HUES48 (cell line): ENCODE data around the gene PIWIL1.

Experiments
- H3K27ac ChIP-seq: one replicate; pipeline ENCODE4 v1.7.0; 2013; ENCODE audit warnings: low read depth, low read length, inconsistent platforms
- H3K27me3 ChIP-seq: 2 replicates; pipeline ENCODE4 v1.6.1; 2013; ENCODE audit warnings: mild to moderate bottlenecking, low read length; ENCODE audit not compliant: control insufficient read depth, insufficient read depth
- H3K36me3 ChIP-seq: 2 replicates; pipeline ENCODE4 v1.6.1; 2013; ENCODE audit warnings: low read length; ENCODE audit not compliant: control insufficient read depth, insufficient read depth
- H3K4me1 ChIP-seq: 2 replicates; pipeline ENCODE4 v1.6.1; 2013; ENCODE audit warnings: mild to moderate bottlenecking, low read length; ENCODE audit not compliant: control insufficient read depth, insufficient read depth
- H3K4me3 ChIP-seq: 2 replicates; pipeline ENCODE4 v1.5.1; 2013; ENCODE audit warnings: mild to moderate bottlenecking, low read depth, low read length
- H3K9ac ChIP-seq: 2 replicates; pipeline ENCODE4 v1.6.1; 2013; ENCODE audit warnings: mild to moderate bottlenecking, low read depth, low read length, moderate library complexity
- H3K9me3 ChIP-seq: 2 replicates; pipeline ENCODE4 v1.6.1; 2013; ENCODE audit warnings: low read length; ENCODE audit not compliant: control insufficient read depth, insufficient read depth

PIWIL1 gene

DNA sequence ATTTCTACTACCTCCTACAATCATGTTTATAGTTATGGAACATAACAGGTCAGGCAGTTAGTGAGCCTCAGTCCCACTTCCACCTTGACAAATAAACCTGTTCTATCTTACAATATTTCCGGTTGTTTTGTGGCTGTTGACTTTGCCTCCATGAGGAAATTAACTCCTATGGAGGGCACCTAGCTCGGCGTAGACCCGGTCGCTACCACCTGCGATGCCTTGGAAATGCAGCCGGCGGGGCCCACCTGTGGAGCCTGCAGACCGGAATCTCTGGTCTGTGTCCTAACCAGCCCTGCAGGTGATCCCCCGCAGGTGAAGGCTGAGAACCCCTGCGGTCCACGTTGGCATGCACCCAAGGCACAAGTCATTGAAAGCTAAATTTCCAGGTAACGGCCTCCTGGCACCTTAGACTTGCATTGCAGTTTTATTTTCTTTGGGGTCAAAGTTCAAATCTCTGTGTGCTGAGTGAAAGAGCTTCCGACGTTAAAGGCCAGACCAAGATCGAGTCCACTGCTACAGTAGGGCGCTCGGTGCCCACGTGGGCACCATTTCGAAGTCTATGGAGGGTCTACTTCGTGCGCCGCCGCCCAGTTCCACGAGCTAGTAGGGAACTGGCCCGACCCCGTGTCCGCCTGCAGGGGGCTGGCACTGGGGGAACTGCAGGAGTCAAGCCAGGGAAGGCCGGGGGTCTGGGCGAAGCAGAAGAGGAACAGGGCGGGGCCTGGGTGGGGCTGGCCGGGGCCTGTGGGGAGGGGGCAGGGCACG, 782 bp upstream of the PIWIL1 start:
- H3K4me1 ChIP-seq: peaks cover 9% of the 10 kb centered on the region; the same call in 1 of the 2 replicates
- H3K4me3 ChIP-seq: no peak overlapping the region
- H3K27ac ChIP-seq: no peak overlapping the region
- no peak overlapping the region for H3K9ac ChIP-seq
- H3K9me3 ChIP-seq: no peaks in the 10 kb centered on the region
- H3K36me3 ChIP-seq: no peaks in the 10 kb centered on the region
- H3K27me3 ChIP-seq: peaks cover 47% of the 10 kb centered on the region

DNA sequence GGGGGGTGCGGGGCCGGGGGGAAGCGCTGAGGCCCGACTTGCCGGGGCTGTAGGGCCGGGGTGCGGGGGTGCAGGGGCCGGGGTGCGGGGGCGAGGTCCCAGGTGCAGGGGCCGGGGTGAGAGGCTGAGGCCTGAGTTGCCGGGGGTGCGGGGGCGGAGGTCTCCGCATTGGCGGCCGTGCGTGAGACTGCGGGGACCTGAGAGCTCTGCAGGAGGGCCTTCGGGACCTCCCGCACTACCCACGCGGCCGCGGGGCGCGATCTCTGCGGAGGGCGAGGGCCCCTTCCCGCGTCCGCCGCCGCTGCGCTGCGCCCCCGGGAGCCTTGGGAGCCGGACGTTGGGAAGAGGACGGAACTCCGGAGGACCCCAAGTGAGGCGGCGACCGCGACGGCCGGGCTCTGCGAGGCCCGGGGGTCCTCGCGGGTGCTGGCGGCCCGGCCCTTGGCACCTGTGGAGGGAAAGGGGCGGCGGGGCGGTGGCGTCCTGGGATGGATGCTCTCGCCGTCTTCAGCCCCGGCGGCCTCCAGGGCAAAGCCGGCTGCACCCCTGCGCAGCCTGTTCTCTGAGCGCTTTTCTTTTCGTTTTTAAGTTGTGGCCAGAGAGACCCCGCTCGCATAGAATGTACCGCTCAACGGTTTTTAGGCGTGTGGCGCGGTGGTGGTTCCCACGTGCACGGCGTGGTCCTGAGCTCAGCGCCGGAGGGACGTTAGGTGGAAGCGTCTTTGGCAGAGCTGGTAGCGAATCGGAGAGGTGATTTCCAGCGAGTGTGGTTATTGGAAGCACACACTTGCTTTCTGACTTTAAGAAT, 1.3 kb downstream of the PIWIL1 start:
- H3K4me3 ChIP-seq: peak overlapping the region; percentile 33; the same call in 1 of the 2 replicates
- H3K9ac ChIP-seq: no peak overlapping the region
- H3K4me1 ChIP-seq: peaks cover 9% of the 10 kb centered on the region; the same call in 1 of the 2 replicates
- no peaks in the 10 kb centered on the region for H3K36me3 ChIP-seq
- H3K9me3 ChIP-seq: no peaks in the 10 kb centered on the region
- peaks cover 40% of the 10 kb centered on the region for H3K27me3 ChIP-seq
- H3K27ac ChIP-seq: no peak overlapping the region

DNA sequence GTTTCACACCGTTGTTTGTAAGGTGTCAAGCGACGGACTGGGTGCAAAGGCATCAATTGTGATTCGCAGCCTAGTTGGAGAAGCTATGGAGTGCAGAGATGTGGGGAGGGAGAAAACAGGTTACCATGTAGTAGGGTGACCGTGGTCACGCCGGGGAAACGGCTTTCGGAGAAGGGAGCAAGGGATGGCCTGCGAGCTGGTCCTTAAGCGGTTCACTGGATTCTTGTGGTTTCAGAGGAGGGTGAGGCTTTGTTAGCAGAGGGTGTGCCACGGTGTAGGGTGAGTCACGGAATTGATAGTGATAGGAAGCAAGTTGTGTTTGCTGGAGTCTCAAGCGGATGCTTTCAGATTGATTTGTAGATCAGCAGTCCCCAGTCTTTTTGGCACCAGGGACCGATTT, 2.3 kb downstream of the PIWIL1 start:
- Histone ChIP-seq H3K9me3 (no peaks in the 10 kb centered on the region), H3K4me3 (no peak overlapping the region), H3K36me3 (no peaks in the 10 kb centered on the region), H3K4me1 (peaks cover 9% of the 10 kb centered on the region; the same call in 1 of the 2 replicates), H3K27ac (no peak overlapping the region), H3K9ac (no peak overlapping the region), H3K27me3 (peaks cover 32% of the 10 kb centered on the region)

DNA sequence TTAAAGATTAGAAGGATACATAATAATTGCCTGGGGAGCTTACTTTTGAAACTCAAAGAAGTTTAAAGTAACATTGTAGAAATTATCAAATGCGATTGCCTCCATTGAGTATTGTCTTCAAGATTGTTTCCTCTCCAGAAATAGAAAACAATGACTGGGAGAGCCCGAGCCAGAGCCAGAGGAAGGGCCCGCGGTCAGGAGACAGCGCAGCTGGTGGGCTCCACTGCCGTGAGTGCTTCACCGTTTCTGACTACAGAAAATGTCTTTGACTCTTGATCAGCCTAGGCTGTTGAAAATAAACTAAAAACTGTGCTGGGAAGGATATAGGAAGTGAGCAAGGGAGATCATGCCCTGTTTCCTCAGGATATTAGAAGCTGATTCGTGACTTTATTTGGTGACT, 4.8 kb downstream of the PIWIL1 start:
- Histone ChIP-seq H3K27me3 (peaks cover 27% of the 10 kb centered on the region), H3K9me3 (no peaks in the 10 kb centered on the region), H3K4me3 (no peak overlapping the region), H3K9ac (no peak overlapping the region), H3K36me3 (no peaks in the 10 kb centered on the region), H3K27ac (no peak overlapping the region), H3K4me1 (peaks cover 9% of the 10 kb centered on the region; the same call in 1 of the 2 replicates)

DNA sequence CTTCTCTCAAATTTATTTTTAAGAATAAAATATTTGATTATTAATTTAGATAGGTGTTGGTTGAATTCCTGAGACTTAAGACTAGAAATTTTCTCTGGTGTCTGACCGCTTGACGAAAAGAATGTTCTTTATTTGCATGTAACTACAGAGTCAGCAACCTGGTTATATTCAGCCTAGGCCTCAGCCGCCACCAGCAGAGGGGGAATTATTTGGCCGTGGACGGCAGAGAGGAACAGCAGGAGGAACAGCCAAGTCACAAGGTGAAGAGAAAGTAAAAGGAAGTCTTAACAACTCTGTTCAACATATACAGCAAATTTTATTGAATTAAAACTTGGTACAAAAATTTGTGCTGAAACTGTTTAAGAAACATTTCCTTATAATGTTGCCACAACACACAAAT, 5.2 kb downstream of the PIWIL1 start:
- no peak overlapping the region for H3K27ac ChIP-seq
- H3K9ac ChIP-seq: no peak overlapping the region
- peaks cover 27% of the 10 kb centered on the region for H3K27me3 ChIP-seq
- no peak overlapping the region for H3K4me3 ChIP-seq
- H3K36me3 ChIP-seq: no peaks in the 10 kb centered on the region
- no peaks in the 10 kb centered on the region for H3K9me3 ChIP-seq
- H3K4me1 ChIP-seq: peaks cover 9% of the 10 kb centered on the region; the same call in 1 of the 2 replicates

DNA sequence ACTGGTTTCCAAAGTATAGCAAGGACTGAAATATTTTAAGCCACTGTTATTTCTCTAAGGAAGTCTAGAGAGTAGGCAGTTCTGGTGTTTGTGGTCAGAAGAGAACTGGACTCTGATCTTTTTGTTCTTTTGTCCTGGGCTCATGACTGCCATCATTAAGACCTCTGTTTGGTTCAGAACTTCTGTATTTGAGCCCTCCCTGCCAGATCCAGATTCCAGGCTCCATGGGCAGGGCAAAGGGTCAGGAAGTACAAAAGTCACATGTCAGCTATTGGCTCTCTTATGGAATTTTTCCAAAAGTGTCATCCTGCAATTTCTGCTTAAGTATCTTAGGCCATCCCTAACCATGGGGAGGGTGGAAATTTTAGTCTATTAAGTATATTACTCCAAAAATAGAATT, 6.8 kb downstream of the PIWIL1 start:
- Histone ChIP-seq H3K9me3 (no peaks in the 10 kb centered on the region), H3K27me3 (peaks cover 19% of the 10 kb centered on the region), H3K4me3 (no peak overlapping the region), H3K36me3 (no peaks in the 10 kb centered on the region), H3K27ac (no peak overlapping the region), H3K4me1 (peaks cover 8% of the 10 kb centered on the region; the same call in 1 of the 2 replicates), H3K9ac (no peak overlapping the region)

DNA sequence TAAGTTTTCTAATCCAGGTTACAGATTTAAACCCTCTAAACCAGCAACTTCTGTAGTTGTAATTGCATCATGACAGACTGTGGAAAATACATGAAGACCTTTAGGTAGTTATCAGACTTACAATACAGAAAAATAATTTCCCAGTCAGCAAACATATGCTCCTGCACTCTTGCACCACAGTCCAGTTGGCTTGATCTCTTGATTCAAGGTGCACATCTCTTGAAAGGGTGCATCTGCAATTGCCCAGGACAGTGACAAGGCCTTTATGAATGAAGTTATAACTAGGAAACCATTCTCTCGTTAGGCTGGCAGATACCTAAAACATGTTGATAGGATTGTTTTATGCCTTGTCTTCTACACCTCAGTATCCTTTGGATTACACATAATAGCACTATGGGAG, 7.6 kb downstream of the PIWIL1 start:
- Histone ChIP-seq H3K36me3 (no peaks in the 10 kb centered on the region), H3K4me3 (no peak overlapping the region), H3K9ac (no peak overlapping the region), H3K9me3 (no peaks in the 10 kb centered on the region), H3K27ac (no peak overlapping the region), H3K27me3 (peaks cover 11% of the 10 kb centered on the region), H3K4me1 (peaks cover under 1% of the 10 kb centered on the region; the same call in 1 of the 2 replicates)

DNA sequence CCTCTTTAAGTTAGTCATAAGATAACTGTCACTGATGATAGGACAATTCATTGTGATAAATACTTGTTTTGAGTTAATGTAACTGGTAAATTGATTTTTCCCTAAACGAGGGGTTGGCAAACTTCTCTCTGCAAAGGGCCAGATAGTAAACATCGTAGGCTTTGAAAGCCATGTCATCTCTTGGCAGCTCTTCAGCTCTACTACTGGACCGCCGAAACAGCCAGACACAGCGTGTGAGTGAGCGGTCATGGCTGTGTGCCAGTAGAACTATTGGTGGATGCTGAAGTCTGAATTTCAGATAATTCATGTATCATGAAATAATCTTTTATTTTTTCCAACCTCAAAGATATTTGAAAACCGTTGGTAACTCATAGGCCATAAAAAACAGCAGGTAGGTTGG, 9.9 kb downstream of the PIWIL1 start:
- Histone ChIP-seq H3K4me3 (no peak overlapping the region), H3K27ac (no peak overlapping the region), H3K9ac (no peak overlapping the region), H3K36me3 (no peaks in the 10 kb centered on the region), H3K4me1 (no peaks in the 10 kb centered on the region), H3K9me3 (no peaks in the 10 kb centered on the region), H3K27me3 (no peaks in the 10 kb centered on the region)

DNA sequence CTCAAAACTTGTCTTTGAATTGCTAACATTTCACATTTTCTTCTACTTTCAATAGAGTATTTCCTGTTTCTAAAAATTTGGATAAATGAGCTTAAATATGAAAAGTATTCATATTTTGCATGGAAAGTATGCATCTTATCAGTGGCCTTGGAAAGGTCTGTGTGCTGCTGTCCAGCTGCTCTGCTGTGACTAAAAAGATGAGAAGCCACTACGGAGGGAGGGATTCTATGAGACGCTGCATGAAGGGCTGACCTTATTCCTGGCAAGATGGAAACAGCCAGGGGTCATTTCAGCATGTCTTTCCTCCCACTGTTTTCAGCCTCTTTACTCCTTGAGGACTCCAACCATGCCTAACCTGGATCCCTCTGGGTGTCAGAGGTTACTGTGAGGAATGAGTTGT, 13.0 kb downstream of the PIWIL1 start:
- Histone ChIP-seq H3K4me3 (no peak overlapping the region), H3K36me3 (no peaks in the 10 kb centered on the region), H3K27ac (no peak overlapping the region), H3K4me1 (no peaks in the 10 kb centered on the region), H3K9me3 (no peaks in the 10 kb centered on the region), H3K9ac (no peak overlapping the region), H3K27me3 (no peaks in the 10 kb centered on the region)

DNA sequence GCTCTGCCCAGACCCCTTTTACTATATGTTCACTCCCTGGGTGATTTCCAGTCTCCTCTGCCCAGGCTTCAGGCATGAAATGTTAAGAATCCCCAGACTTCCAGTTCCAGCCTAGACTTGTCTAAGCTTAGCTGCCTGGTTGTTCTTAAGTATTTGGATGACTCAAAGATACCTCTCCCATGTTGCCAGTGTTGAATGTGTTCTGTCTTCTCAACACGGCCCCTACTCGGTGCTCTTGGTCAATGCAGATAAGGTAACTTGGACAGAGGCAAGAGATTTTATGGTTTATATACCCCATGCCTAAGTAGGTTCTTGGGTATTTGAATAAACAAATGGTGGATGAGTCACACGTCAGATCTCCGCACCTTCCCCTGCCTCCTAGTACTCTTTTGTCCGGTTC, 13.6 kb downstream of the PIWIL1 start:
- no peaks in the 10 kb centered on the region for H3K4me1 ChIP-seq
- no peak overlapping the region for H3K4me3 ChIP-seq
- H3K36me3 ChIP-seq: no peaks in the 10 kb centered on the region
- H3K9me3 ChIP-seq: no peaks in the 10 kb centered on the region
- H3K9ac ChIP-seq: no peak overlapping the region
- no peaks in the 10 kb centered on the region for H3K27me3 ChIP-seq
- no peak overlapping the region for H3K27ac ChIP-seq

DNA sequence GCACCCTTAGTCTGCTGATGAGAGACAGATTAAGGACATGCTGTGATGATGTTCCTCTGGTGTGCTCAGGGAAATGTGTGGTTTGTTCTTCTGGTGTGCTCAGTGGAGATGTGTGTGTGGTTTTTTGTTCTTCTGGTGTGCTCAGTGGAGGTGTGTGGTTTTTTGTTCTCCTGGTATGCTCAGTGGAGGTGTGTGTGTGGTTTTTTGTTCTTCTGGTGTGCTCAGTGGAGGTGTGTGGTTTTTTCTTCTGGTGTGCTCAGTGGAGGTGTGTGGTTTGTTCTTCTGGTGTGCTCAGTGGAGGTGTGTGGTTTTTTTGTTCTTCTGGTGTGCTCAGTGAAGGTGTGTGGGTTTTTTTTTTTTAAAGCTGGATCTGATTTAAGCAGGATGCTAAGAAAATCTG, 15.4 kb downstream of the PIWIL1 start:
- H3K27ac ChIP-seq: no peak overlapping the region
- H3K9ac ChIP-seq: no peak overlapping the region
- H3K9me3 ChIP-seq: no peaks in the 10 kb centered on the region
- no peaks in the 10 kb centered on the region for H3K4me1 ChIP-seq
- no peaks in the 10 kb centered on the region for H3K27me3 ChIP-seq
- H3K4me3 ChIP-seq: no peak overlapping the region
- H3K36me3 ChIP-seq: no peaks in the 10 kb centered on the region
